ENCODE data around the gene CDH13. TPM values are rescaled to one million over a fixed set of nuclear protein-coding genes. Genes with fewer than 3 reads are reported as not detected.

The CDH13 gene
- total and polyA plus RNA-seq, 10 of the 15 experiments (the other 5 are each of a cell fraction or from before 2014, with no cell fraction given) = under 0.01 to 0.05 TPM; not detected in 8

DNA sequence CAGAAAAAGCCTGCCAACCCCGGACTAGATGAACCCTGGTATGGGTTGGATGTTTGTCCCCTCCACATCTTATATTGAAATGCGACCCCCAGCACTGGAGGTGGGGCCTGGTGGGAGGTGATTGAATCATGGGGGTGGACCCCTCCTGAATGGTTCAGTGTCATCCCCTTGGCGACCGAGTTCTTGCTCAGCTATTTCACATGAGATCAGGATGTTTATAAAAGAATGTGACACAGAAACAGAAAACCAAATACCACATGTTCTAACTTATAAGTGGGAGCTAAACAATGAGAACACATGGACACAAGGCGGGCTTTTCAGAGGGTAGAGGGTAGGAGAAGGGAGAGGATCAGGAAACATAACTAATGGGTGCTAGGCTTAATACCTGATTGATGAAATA is 605.0 kb downstream of the CDH13 start:
- RAD21 ChIA-PET (ENCODE audit: unreplicated experiment) = no interaction called here
- 0% methylated on average over 5 of the region's 5 CpGs for WGBS (ENCODE audit: insufficient coverage, insufficient replicate concordance, low lambda C conversion rate, missing lambda C conversion rate)
- H3K27ac ChIP-seq (ENCODE audit: control insufficient read depth, insufficient read depth) = no peak overlapping the region
- CTCF ChIA-PET = no interaction called here
- intact Hi-C loops (cut with micrococcal nuclease; ENCODE audit: unreplicated experiment) (no loop called here), in situ Hi-C loops (cut with MboI) (no loop called here)
- POLR2A ChIA-PET = no interaction called here
- no peaks in the 10 kb centered on the region for H3K4me1 ChIP-seq (ENCODE audit: control insufficient read depth, insufficient read depth, low read length)
- no TSS peak for BruUV-seq (replicated peaks)
- DNase-seq (ENCODE audit: low read depth, low spot score) (no peak), ATAC-seq (no peak), FAIRE-seq (no peak)
- no peaks in the 10 kb centered on the region for H4K20me1 ChIP-seq (ENCODE audit: control insufficient read depth, insufficient read depth)
- no peaks in the 10 kb centered on the region for H3K36me3 ChIP-seq (ENCODE audit: control insufficient read depth in 2 of 2, insufficient read depth in 2 of 2, low read length in 1 of 2)
- H3K4me2 ChIP-seq (ENCODE audit: control insufficient read depth, insufficient read depth) = no peak overlapping the region
- no peaks in the 10 kb centered on the region; a peak in 2 of 4 replicates for H3K27me3 ChIP-seq (replicated peaks in 1 of 2; ENCODE audit: control insufficient read depth in 2 of 2, insufficient read depth in 2 of 2, low read length in 1 of 2)
- TF ChIP-seq TCF3 (IDR thresholded peaks at IDR 0.05; ENCODE audit: borderline replicate concordance, insufficient read depth, low read depth, low read length) (no peak), NFYA (IDR thresholded peaks at IDR 0.05; ENCODE audit: borderline replicate concordance, low read depth, low read length) (no peak), CBX3 (IDR thresholded peaks at IDR 0.05; ENCODE audit: borderline replicate concordance, low read depth) (no peak), TCF7 (IDR thresholded peaks at IDR 0.05; ENCODE audit: borderline replicate concordance) (no peak)
- TF ChIP-seq, protein P1, sequence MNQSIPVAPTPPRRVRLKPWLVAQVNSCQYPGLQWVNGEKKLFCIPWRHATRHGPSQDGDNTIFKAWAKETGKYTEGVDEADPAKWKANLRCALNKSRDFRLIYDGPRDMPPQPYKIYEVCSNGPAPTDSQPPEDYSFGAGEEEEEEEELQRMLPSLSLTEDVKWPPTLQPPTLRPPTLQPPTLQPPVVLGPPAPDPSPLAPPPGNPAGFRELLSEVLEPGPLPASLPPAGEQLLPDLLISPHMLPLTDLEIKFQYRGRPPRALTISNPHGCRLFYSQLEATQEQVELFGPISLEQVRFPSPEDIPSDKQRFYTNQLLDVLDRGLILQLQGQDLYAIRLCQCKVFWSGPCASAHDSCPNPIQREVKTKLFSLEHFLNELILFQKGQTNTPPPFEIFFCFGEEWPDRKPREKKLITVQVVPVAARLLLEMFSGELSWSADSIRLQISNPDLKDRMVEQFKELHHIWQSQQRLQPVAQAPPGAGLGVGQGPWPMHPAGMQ (IDR thresholded peaks at IDR 0.05; ENCODE audit: borderline replicate concordance) = no peak
- H3K79me2 ChIP-seq (ENCODE audit: control insufficient read depth, insufficient read depth, low read length) = no peaks in the 10 kb centered on the region
- no peak overlapping the region for H3K9ac ChIP-seq (ENCODE audit: control insufficient read depth, insufficient read depth, low read length)
- H2AFZ ChIP-seq (ENCODE audit: control insufficient read depth, low read depth, low read length) = no peak overlapping the region
- H3K9me3 ChIP-seq (replicated peaks; ENCODE audit: control insufficient read depth, insufficient read depth, low read length) = no peaks in the 10 kb centered on the region
- SMC1A ChIA-PET (ENCODE audit: uncharacterized antibody, unreplicated experiment) = no interaction called here
- H3K4me3 ChIP-seq = no peak overlapping the region

DNA sequence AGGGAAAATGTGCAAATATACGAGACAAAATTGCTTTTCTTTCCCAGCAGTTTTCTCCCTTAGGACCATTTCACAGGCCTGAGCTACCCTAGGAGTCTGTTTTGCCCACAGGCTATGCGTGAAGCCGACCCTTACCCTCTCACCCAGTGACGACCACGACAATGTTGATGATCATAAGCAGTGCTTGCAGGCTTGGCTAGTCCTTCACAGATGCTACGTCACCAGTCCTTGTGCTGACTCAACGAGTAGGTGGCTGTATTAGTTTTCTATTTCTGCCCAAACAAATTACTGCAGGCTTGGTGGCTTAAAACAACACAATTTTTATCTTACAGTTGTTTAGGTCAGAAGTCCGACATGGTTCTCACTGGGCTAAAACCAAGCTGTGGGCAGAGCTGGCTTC is 606.4 kb downstream of the CDH13 start:
- FAIRE-seq (no peak), DNase-seq (ENCODE audit: low read depth, low spot score) (no peak), ATAC-seq (no peak)
- Histone ChIP-seq H2AFZ (ENCODE audit: control insufficient read depth, low read depth, low read length) (no peak overlapping the region), H3K9me3 (replicated peaks; ENCODE audit: control insufficient read depth, insufficient read depth, low read length) (no peaks in the 10 kb centered on the region), H4K20me1 (ENCODE audit: control insufficient read depth, insufficient read depth) (no peaks in the 10 kb centered on the region), H3K79me2 (ENCODE audit: control insufficient read depth, insufficient read depth, low read length) (no peaks in the 10 kb centered on the region), H3K4me1 (ENCODE audit: control insufficient read depth, insufficient read depth, low read length) (no peaks in the 10 kb centered on the region), H3K4me2 (ENCODE audit: control insufficient read depth, insufficient read depth) (no peak overlapping the region), H3K27me3 (replicated peaks in 1 of 2; ENCODE audit: control insufficient read depth in 2 of 2, insufficient read depth in 2 of 2, low read length in 1 of 2) (no peaks in the 10 kb centered on the region; a peak in 2 of 4 replicates), H3K27ac (ENCODE audit: control insufficient read depth, insufficient read depth) (no peak overlapping the region), H3K4me3 (no peak overlapping the region), H3K9ac (ENCODE audit: control insufficient read depth, insufficient read depth, low read length) (no peak overlapping the region), H3K36me3 (ENCODE audit: control insufficient read depth in 2 of 2, insufficient read depth in 2 of 2, low read length in 1 of 2) (no peaks in the 10 kb centered on the region)
- SMC1A ChIA-PET (ENCODE audit: uncharacterized antibody, unreplicated experiment) = no interaction called here
- RAD21 ChIA-PET (ENCODE audit: unreplicated experiment) = no interaction called here
- POLR2A ChIA-PET = no interaction called here
- no TSS peak for BruUV-seq (replicated peaks)
- WGBS (ENCODE audit: insufficient coverage, insufficient replicate concordance, low lambda C conversion rate, missing lambda C conversion rate) = 7% methylated on average over 8 of the region's 8 CpGs
- in situ Hi-C loops (cut with MboI) = no loop called here
- intact Hi-C loops (cut with micrococcal nuclease; ENCODE audit: unreplicated experiment) = no loop called here
- CTCF ChIA-PET = no interaction called here
- TF ChIP-seq ZBED1 (IDR thresholded peaks at IDR 0.05; ENCODE audit: borderline replicate concordance) (no peak), BCL11A (IDR thresholded peaks at IDR 0.05; ENCODE audit: low read depth, low read length) (no peak), NRF1 (conservative IDR thresholded peaks at IDR 0.05; ENCODE audit: low read depth, low read length) (no peak), NR2C1 (IDR thresholded peaks at IDR 0.05) (no peak), EP300 (IDR thresholded peaks at IDR 0.05; ENCODE audit: borderline replicate concordance in 1 of 2, control insufficient read depth in 1 of 2, low read depth in 2 of 2, low read length in 2 of 2) (no peak), SMARCA5 (IDR thresholded peaks at IDR 0.05) (no peak)
- TF ChIP-seq, protein P2, sequence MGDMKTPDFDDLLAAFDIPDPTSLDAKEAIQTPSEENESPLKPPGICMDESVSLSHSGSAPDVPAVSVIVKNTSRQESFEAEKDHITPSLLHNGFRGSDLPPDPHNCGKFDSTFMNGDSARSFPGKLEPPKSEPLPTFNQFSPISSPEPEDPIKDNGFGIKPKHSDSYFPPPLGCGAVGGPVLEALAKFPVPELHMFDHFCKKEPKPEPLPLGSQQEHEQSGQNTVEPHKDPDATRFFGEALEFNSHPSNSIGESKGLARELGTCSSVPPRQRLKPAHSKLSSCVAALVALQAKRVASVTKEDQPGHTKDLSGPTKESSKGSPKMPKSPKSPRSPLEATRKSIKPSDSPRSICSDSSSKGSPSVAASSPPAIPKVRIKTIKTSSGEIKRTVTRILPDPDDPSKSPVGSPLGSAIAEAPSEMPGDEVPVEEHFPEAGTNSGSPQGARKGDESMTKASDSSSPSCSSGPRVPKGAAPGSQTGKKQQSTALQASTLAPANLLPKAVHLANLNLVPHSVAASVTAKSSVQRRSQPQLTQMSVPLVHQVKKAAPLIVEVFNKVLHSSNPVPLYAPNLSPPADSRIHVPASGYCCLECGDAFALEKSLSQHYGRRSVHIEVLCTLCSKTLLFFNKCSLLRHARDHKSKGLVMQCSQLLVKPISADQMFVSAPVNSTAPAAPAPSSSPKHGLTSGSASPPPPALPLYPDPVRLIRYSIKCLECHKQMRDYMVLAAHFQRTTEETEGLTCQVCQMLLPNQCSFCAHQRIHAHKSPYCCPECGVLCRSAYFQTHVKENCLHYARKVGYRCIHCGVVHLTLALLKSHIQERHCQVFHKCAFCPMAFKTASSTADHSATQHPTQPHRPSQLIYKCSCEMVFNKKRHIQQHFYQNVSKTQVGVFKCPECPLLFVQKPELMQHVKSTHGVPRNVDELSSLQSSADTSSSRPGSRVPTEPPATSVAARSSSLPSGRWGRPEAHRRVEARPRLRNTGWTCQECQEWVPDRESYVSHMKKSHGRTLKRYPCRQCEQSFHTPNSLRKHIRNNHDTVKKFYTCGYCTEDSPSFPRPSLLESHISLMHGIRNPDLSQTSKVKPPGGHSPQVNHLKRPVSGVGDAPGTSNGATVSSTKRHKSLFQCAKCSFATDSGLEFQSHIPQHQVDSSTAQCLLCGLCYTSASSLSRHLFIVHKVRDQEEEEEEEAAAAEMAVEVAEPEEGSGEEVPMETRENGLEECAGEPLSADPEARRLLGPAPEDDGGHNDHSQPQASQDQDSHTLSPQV (IDR thresholded peaks at IDR 0.05) = no peak
